NOMO-1 (cell line): ENCODE results near the gene ELMO1.
"Not testable (repeated sequence)": the region's sequence is repeated elsewhere in the genome, so short reads cannot be mapped to it uniquely, and the experiment has no call there.

Experiments used
- DNase-seq, 2 experiments: peaks; one replicate each; lab custom pipeline; 2025; ENCODE audit not compliant: unreplicated experiment in 2 of 2; lab: John Stamatoyannopoulos, UW

Gene ELMO1

DNA sequence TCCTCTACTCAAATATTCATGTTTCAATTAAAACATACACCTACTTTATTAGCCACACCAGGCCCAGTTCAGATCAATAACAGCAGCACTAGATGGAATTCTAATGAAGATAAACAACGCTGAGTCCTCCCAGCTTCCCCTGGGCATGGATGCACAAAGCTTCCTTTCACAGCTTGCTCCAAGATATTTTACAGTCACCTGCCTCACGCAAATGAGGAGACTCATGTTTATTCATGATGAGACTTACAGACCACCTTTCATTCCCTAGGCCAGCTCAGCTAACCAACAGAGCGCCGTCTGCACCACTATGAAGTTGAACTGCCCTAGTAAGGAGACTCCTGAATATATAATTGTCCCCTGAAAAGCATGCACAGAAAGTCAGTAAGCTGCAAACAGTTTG is 441.4 kb downstream of the ELMO1 start:
- DNase-seq = no peak

DNA sequence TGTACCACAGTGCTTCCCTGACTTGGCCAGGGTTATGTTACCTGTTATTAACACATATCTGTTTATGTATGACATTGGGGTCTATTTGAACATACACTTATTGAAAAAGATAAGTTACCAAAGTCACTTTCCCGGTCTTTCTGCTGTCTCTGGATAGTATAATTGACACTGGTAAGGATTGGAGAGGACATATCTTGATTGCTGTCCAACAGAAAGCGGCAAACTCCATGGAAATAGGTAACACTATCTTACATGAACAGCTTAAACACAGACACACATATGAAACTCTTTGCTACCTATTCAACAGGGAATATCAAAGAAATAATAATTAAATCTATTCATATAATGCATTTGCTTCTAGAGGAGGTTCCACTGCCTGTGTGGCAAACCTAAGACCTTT is 441.9 kb downstream of the ELMO1 start:
- DNase-seq = no peak

- DNase-seq = no peak
Measured at GRCh38 chr7:37000511-37000910, 448.2 kb downstream of the ELMO1 start.

DNA sequence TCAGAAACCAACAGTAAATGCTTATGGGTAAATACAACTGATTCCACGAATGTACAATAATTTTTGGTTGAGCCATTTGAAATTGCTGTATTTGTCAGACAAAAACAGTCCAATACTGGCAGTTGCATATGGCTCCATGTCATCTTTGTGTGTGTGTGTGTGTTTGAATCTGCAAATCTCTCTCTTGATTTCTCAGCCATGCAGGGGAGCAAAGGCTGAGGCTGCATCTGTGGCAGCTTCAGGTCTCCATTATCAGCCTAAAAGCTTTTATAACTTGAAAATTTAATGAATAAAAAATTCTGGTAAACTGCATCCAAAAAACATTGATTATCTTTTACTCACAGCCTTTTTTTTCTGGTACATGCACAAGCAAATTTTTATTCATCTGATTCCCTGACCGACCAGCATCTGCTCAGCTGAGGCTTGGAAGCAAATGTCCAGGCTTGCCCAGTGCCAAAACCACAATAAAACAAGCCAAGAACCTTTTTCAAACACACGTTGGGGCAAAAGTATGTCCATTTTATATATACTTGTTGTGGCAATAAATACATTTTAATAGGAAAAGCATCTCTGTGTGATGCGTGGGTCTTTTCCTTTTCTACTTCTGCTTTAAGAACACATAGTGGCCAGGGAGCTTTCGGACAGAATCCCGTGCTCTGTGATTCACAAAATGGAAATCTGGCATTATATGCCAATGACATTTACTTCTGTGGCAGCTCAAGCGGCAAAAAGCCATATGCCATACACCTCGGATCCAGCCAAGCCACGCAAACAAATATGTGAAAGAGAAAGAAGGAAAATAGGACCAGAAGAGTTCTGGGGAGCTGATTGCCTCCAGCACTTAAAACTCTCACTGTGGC is 448.8 kb downstream of the ELMO1 start:
- DNase-seq = no peak

- DNase-seq = no peak
Measured at GRCh38 chr7:36995776-36996175, 452.9 kb downstream of the ELMO1 start.

GRCh38 chr7:36994456-36995112 is 454.1 kb downstream of the ELMO1 start:
- DNase-seq = no peak

GRCh38 chr7:36986948-36987724 is 461.5 kb downstream of the ELMO1 start:
- DNase-seq = peak; percentile 8 to 17

DNA sequence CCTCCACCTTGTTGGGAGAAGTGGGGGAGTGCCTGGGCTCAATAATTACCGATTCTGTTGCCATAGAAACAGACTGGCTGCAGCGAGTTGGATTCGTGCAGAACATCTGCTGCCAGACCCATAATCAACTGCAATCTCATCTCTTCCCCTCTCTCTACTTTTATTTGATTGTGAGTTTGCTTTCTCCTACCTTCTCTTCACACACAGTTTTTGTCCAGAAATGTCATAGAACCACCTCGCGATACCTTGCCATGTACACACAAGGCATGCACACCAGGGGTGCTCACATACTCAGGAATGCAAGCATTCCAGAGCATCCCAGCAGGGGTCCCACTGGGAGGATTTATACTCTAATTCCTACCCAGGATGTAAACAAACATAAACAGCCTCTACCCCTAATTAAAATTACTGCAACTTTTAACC is 462.1 kb downstream of the ELMO1 start:
- DNase-seq = no peak

DNA sequence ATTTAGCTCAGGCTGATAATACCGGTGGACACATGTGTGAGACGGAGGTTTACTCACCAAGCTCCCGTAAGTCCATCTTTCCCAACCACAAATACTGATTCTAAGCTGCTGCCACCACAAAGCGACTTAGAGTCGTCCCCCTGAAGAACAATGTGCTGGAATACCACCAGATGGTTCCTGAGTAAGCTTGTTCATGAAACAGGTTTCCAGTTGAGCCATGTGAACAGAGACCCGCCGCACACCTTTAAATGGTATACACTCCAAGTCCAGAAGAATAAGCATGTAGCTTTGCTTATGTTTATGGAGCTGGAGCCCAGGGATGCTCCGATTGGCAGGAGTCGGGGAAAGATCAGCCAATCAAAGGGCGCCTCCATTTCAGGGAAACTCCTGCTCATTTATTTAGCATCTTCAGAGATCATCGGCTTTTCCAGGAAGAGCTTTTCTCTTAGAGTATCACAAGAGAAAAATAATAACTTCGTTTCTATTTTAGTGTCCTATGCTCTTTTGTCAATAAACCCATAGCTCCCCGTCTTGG is 462.7 kb downstream of the ELMO1 start:
- no peak for DNase-seq

DNA sequence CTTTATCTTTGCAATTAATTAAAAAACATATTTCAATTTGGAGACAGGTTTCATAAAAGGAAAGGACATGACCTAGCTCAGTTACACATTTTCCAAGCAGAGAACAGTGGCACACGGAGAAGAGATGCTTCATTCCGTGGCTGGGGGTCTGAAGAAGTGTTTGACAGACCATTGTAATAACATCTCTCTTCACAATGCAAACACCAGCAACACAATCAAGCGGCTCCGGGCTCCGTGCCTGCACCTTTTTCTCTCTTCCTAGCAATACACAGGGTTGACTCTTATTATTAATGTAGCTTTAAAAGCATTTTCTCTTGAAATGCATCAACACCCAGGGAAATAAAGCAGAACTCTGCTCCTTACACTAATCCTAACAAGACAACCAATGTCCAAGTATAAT is 463.3 kb downstream of the ELMO1 start:
- no peak for DNase-seq

DNA sequence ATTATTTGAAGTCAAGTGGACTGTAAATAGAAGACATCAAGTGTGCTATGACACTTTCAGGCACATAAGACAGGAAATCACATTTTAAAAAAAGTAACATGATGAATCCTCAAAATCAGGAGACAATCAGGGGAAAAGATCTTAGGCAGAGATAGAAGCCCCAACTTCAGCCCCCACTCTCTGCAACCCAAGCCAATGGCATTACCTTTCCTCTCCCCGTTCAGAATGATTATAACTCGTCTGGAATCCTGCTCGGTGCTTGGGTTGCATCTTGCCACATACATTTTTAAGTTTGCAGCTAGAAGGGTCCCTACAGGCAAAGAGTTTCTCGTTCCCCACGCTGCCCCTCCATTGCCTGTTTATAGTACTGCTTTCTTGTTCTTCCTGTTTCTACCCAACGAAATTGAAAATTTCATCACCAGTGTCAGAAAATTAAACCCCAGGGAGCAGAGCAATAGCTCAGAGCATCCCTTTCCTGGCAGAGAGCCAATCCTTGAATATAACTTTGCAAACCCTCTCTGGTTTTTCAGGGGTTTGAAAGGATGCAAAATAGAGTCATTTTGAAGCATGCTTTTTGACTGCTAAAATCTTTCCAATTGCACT is 463.9 kb downstream of the ELMO1 start:
- DNase-seq = peak; percentile 57 to 79

DNA sequence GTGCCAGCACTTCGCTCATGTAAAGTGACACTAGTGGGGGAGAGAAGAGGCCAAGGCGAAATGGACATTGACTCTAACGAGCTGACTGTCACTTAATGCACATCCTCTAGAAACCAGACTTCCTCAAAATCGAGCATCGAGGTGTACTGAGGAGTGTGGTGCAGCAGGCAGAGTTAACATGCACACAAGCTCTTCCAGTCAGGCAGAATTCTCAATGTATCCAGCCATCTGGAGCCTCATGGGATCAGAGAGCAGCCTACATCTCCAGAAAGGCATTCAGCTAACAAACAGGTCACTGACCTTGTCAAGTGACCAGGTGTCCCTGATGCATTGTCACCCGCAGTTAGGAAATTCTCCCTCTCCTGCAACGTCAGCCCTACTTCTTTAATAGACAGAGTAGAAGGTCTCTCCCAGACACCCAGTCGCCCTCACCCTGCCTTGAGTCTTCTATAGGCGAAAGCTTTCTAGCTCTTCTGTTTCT is 464.6 kb downstream of the ELMO1 start:
- peak; percentile 40 to 61 for DNase-seq

DNA sequence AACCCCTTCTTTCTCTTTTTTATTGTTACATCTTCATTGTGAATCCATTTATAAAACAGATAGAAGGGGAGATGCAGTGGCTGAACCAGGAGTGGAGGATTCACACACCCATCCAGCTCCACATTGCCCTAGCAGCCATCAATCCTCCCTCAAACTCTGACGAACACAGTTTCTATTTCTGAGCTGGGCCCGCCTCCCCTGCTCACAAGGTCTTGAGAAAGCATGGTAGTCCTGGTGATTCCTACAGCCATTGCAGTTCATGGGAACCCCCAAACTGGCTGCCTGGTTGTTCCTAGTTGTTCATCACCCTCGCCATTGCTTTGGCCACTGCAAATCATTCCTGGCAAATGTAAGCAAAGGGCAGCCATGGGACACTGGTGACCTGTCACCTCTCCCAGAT is 465.9 kb downstream of the ELMO1 start:
- DNase-seq = no peak

GRCh38 chr7:36979810-36980248 is 468.8 kb downstream of the ELMO1 start:
- no peak for DNase-seq

- DNase-seq = no peak
Measured at GRCh38 chr7:36978461-36978860, 470.2 kb downstream of the ELMO1 start.

DNA sequence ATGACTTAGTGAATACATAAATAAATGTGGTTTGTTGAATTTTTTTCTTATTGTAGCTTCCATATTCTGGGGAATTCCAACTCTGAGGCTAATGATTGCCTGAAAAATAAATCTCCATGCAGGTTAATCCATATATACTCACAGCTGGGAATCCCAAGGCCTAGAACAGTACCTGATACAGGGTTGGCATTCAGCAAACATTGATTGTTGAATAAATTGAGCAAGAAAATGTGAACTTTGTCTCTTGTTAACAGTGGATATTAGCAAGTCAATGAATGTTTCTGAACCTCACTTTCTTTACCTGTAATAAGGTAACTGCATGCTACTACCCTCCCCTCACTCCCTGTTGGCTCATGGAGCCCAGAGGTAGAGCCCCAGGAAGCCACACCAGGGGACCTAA is 470.8 kb downstream of the ELMO1 start:
- no peak for DNase-seq

DNA sequence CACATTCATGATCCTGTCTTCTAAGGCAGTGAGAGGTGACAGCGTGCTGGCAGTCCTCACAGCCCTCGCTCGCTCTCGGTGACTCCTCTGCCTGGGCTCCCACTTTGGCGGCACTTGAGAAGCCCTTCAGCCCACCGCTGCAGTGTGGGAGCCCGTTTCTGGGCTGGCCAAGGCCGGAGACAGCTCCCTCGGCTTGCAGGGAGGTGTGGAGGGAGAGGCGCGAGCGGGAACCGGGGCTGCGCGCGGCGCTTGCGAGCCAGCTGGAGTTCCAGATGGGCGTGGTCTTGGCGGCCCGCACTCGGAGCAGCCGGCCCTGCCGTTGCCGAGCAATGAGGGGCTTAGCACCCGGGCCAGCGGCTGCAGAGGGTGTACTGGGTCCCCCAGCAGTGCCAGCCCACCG is 475.1 kb downstream of the ELMO1 start:
- not testable (repeated sequence) for DNase-seq

- no peak for DNase-seq
Measured at GRCh38 chr7:36972140-36972518, 476.5 kb downstream of the ELMO1 start.

DNA sequence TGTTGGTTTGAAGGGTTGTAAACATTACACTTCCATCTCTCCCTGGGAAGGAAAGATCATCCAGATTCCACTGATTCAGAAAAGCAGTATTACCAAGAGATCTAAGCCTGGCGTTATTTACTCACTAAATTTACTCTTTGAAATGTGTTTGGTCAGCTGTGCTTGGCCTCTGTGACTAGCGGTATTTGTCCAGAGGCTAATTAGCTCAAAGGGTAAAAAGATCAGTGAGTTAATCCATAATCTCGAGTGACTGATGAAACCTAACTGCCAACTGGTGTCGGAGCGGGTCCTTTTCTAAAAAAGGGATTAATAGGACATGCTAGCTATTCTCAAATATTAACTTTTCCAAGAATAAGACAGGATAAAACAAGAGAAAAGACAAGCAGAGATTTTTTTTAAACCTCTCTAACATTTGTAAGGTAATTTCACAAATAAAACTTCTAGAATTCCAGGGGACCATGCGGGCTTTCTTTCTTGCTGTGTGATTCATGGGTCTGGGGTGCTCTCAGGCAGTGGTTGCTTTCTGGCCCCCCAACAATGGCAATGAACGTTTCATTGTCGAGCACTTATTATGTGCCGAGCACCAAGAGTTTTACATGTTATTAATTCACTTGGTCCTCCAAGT is 477.0 kb downstream of the ELMO1 start:
- no peak for DNase-seq
